COLO668 (cell line): ENCODE results near the gene GNB4.

ENCODE experiments used
- DNase-seq: peaks from one replicate; lab custom pipeline; 2025; ENCODE audit not compliant: unreplicated experiment; lab: John Stamatoyannopoulos, UW

The GNB4 gene

DNA sequence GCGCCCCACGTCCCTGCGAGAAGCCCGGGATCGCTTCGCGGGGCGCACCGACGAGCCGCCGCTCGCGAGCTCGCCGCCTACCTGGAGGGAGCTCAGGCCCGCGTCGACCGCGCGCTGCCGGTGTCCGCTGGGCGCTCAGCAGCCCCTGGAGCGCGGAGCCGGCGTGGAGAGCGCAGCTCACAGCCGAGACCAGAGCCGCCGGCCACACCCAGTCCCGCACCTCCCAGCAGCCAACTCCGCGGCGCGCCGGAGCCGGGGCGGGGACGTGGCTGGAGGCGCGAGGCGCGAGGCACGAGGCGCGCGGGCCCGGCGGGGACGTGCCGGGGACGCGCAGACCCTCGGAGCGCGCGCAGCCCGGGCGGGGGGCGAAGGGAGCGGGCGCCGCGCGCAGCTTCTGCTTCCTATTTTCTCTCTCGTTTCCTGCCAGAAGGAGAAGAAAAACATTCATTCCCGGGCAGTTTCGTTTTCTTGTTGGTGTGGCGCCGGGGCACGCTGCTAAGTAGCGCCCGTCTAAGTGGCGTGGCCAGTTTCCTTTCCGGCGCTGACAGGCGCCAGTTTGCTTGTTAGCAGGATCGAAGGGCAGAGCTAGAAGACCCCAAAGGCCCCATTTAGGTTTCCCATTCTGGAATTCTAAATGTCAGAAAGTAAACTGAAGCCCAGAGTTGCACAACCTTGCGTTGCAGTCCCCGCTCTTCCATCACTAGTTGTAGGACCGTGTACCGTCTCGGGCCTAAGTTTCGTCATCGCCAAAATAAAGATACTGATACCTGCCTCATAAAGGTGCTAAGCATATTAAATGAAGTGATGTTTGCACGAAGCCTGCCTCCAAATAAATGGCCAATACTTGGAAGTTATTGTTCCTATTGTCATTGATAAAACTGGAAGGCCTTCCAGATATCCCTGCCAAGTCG lies at the start of gene GNB4:
Gene GNB4 (minus strand): TSS at position 206 of the 911 bp plus-strand sequence. CDS start 25,270 bp downstream, outside the sequence.
- DNase-seq: peak; percentile 79

GRCh38 chr3:179495483-179495882 lies 44.2 kb upstream of the GNB4 start:
- no peak for DNase-seq

DNA sequence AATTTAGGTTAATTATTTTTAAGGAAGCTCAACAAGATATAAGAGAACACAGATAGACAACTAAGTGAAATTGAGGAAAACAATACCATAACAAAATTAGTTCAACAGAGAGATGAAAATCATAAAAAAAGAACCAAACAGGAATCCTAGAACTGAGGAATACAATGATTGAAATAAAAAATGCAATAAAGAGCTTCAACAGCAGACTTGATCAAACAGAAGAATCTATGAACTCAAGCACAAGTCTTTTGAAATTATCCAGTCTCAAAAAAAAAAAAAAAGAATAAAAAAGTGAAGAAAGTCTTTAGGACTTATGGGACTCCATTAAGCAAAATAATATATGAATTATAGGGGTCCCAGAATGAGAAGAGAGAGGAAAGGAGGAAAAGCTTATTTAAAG lies 42.0 kb upstream of the GNB4 start:
- no peak for DNase-seq

DNA sequence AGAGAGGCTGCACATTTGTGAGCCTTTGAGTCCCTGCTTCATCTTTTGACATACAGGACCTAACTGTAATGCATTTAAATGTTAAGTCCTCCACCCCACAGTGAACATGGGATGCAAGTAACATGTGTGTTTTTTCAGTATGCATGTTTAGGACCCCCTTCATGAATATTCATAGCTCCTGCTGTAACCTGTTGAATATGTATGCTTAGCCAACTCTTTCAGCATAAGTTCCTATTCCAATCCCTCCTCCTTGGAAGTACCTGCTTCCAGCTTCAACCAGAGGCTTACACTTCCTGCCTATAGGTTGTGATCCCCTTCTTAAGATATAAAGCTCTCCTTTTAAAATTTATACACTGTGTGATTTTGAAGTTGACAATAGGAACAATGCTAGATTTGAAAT lies 36.9 kb upstream of the GNB4 start:
- no peak for DNase-seq

- DNase-seq: no peak
Observed at GRCh38 chr3:179486806-179487205, 35.5 kb upstream of the GNB4 start.

DNA sequence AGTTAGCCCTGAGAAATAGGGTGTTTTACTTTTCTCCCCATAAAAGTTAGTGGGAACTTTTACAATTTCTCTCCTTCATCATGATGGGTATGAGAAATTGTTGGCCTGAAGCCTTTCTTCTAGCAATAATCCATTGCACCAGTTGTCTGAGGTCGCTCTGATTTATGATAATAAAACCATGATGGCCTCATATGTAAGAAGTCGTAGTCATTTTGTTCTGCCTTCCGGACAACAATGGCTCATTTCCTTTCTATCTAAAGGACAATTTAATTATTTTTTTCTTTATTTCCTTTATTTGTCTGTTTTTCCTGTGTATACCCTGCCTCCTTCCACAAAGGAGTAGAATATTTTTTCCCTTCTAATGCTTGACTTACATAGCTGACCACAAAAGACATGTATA lies 31.6 kb upstream of the GNB4 start:
- DNase-seq: no peak

- DNase-seq: no peak
Observed at GRCh38 chr3:179476215-179476614, 24.9 kb upstream of the GNB4 start.

- DNase-seq: no peak
Observed at GRCh38 chr3:179474480-179474879, 23.2 kb upstream of the GNB4 start.

GRCh38 chr3:179473565-179473964 lies 22.3 kb upstream of the GNB4 start:
- no peak for DNase-seq

DNA sequence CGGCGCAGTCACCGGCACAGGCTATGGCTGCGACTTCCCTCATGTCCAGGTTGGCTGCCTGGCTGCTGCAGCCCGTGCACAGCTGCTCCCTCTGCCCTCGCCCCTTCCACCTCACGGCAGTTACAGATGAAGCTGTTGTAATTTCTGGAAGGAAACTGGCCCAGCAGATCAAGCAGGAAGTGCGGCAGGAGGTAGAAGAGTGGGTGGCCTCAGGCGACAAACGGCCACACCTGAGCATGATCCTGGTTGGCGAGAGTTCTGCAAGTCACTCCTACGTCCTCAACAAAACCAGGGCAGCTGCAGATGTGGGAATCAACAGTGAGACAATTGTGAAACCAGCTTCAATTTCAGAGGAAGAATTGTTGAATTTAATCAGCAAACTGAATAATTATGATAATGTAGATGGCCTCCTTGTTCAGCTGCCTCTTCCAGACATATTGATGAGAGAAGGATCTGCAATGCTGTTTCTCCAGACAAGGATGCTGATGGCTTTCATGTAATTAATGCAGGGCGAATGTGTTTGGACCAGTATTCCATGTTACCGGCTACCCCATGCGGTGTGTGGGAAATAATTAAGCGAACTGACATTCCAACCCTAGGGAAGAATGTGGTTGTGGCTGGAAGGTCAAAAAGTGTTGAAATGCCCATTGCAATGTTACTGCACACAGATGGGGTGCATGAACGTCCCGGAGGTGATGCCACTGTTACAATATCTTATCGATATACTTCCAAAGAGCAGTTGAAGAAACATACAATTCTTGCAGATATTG lies 13.2 kb upstream of the GNB4 start:
- no peak for DNase-seq

GRCh38 chr3:179463319-179463718 lies 12.0 kb upstream of the GNB4 start:
- no peak for DNase-seq

DNA sequence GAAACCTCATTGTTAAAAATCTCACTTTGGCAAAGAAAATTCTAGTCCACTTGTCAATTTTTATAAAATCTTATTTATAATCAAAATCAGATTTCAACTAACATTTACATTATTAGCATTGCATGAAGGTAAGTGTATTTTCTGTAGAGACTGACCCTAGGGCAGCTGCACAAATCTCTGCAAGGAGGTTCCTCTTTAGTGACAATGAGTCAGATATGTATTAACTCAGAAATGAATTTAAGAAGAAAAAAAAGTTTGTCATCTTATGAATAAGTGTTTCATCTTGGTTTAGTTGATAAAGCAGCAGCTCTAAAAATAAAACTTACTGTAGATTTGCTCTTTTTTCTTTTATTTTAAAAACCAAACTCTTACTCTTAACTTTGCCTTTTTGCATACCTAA lies 9.0 kb upstream of the GNB4 start:
- no peak for DNase-seq

GRCh38 chr3:179455954-179456353 lies 4.7 kb upstream of the GNB4 start:
- no peak for DNase-seq

DNA sequence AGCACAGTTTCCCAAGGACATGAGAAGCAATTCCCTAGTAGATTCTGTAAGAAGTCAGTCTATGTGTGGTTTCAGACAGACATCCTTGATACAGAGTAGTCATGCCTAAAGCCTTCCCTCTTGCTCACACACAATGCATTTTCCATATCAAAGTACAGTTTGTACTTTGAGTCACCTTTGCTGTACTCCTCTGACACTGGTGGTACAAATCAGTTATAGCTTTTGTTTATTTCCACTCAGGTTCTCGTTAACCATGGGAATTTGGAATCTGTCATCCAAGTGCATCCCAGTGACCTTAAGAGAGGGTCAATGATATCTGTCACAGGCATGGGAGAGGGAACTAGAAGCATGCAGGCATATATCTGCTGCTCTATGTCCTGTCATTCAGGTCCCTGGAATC lies 3.6 kb upstream of the GNB4 start:
- no peak for DNase-seq

DNA sequence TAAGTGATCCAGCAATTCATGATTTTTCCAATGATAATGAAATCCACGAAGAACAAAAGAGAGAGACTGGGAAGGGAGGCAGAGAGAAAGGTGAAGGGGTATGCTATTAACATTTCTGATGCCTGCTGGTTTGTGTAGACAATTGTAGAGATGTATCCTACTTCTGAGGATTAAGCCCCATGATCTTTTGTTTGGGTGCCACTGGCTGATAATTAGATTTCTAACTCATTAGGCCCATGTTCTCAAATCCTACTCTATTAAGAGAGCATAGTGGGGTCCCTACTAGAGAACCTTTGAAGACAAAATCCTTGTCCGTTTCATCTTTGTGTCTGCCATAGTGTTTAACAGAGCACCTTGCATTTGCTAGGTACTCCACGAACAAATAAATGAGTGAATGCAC lies 2.7 kb upstream of the GNB4 start:
- DNase-seq: no peak

- no peak for DNase-seq
Observed at GRCh38 chr3:179452872-179453271, 1.6 kb upstream of the GNB4 start.

GRCh38 chr3:179452176-179452564 lies 900 bp upstream of the GNB4 start:
- no peak for DNase-seq

GRCh38 chr3:179450901-179451264 lies 387 bp downstream of the GNB4 start:
- no peak for DNase-seq

DNA sequence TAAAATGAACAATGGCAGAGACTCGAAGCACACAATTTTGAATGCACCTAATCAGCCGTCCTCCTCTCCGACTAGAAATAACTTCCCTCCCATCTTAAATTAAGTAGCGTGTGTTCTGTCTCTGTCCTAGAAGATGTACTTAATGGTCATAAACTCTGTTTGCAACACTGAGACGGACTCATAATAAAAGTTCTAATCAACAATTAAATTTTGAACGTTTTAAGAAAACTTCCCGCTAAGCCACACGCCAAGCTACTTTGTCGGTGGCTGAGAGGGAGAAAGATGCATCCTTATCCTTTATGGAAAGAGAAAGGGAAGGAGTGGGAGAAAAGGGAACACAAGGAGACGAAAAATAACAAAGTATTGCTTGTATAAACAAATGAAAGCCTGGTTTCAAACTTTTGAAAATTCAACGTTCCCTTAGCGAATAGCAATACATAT lies 989 bp downstream of the GNB4 start:
- DNase-seq: no peak

DNA sequence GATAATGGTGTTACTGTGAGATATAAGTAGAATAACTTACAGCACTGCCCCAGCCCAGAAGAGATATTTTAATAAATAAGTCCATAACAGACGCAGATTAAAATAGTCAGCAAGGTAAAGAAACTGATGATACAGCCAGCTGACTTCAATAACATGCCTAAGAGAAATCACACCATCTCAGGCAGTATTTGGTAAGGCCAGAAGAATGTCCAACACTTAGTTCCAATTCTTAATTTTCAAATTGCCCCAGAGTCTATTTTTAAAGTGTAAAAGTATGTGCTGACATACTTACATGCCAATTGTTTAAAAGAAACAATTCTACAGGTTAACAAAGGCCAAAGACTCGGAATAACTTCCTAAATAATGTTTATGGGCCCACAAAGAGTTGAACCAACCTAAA lies 1.6 kb downstream of the GNB4 start:
- no peak for DNase-seq

DNA sequence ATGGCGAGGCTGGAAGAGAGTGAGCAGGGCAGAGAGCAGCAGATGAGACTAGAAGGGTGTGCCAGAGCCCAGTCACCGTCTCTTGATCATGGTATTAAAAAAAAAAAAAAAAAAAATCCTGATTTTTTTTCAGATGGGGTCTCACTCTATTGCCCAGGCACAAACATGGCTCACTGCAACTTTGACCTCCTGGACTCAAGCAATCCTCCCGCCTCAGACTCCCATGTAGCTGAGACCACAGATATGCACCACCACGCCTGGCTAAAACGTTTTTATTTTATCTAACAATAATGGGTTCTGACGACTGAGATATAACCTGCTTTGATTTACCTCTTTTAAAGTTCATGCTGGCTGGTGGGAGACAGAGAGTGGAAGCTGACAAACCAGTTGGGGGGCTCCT lies 4.0 kb downstream of the GNB4 start:
- no peak for DNase-seq

DNA sequence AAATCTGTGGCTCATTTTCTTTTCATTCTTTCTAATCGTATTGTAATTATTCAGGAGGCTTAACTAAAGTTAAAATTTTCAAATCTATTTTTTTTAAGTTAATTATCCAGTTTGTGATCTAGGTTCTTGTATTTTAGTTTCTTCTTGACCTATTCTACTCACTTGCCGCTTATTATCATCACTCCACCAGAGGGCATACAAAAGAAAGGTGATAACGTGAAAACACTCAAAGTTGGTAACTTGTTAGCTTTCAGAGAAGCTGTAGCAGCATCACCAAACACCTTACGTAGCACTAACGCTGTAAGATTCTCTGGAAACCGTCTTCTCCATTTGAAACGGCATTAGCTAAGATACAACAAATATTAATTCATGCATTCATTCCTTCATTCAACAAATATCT lies 4.8 kb downstream of the GNB4 start:
- DNase-seq: no peak
